Measurements from ENCODE around the gene VPS13D. TPM values are rescaled to one million over a fixed set of nuclear protein-coding genes. Genes with fewer than 3 reads are reported as not detected.

Gene VPS13D
- total RNA-seq, 1 experiment from 2014 or later: 20.2 TPM

- H3K4ac ChIP-seq (ENCODE audit: low read depth, low read length): no peak overlapping the region
- no peaks in the 10 kb centered on the region for H3K4me1 ChIP-seq (ENCODE audit: insufficient read depth, low read length)
- no peak overlapping the region for H3K56ac ChIP-seq (ENCODE audit: insufficient read length, low read depth, low read length)
- no peak for TF ChIP-seq CTCF (conservative IDR thresholded peaks at IDR 0.05)
- no peak overlapping the region for H3K4me2 ChIP-seq (ENCODE audit: insufficient read depth, insufficient read length, low read length)
- no peak overlapping the region for H2BK5ac ChIP-seq (ENCODE audit: insufficient read length, low read length)
- H3K27me3 ChIP-seq (ENCODE audit: insufficient read depth, low read length): no peaks in the 10 kb centered on the region
- H2AK5ac ChIP-seq (ENCODE audit: insufficient read length, low read length): no peak overlapping the region
- no peak overlapping the region for H3K14ac ChIP-seq (ENCODE audit: insufficient read depth, low read length)
- no peak overlapping the region for H2BK120ac ChIP-seq (ENCODE audit: low read depth, low read length, poor library complexity, severe bottlenecking)
- no peak overlapping the region for H3K23ac ChIP-seq (ENCODE audit: insufficient read length, low read depth, low read length)
- H4K5ac ChIP-seq (ENCODE audit: insufficient read length, low read depth, low read length): no peak overlapping the region
- peaks cover 0 to 6% (median 1%) of the 10 kb centered on the region in 3 experiments; a peak in 4 of 7 replicates for H3K36me3 Mint-ChIP-seq (ENCODE audit: insufficient read depth in 1 of 3, low read depth in 3 of 3)
- peaks cover 2% of the 10 kb centered on the region in 2 experiments; a peak in 2 of 5 replicates for H3K9me3 Mint-ChIP-seq
- no peak overlapping the region for H4K91ac ChIP-seq (ENCODE audit: insufficient read length, low read depth, low read length)
- no peaks in the 10 kb centered on the region; the same call in none of the 2 replicates for H3K27me3 Mint-ChIP-seq (ENCODE audit: low read depth)
- H2BK12ac ChIP-seq (ENCODE audit: insufficient read length, low read depth, low read length): no peak overlapping the region
- H3K79me1 ChIP-seq (ENCODE audit: insufficient read depth, low read depth, low read length, poor library complexity, severe bottlenecking): no peaks in the 10 kb centered on the region
- H3K9ac ChIP-seq (ENCODE audit: extremely low read depth, insufficient read length, low read length): no peak overlapping the region
- no peak overlapping the region for H3K27ac ChIP-seq (ENCODE audit: insufficient read length, low read depth, low read length)
- no peak overlapping the region for H4K8ac ChIP-seq (replicated peaks; ENCODE audit: insufficient read length, low read depth, low read length)
- H3K4me1 Mint-ChIP-seq: peaks cover 14 to 29% of the 10 kb centered on the region in 2 experiments
- H3K9me3 ChIP-seq (ENCODE audit: control insufficient read depth, low read depth, low read length): no peaks in the 10 kb centered on the region
- H2BK20ac ChIP-seq (ENCODE audit: low read depth, low read length, poor library complexity, severe bottlenecking): no peak overlapping the region
- no peak overlapping the region for H2BK15ac ChIP-seq (ENCODE audit: low read depth, low read length)
- no peak for DNase-seq
- H3K27ac Mint-ChIP-seq: no peak overlapping the region
- H3K79me2 ChIP-seq (ENCODE audit: insufficient read depth, low read length): no peaks in the 10 kb centered on the region
- H3T11ph ChIP-seq (ENCODE audit: low read length): no peak overlapping the region
- no peak overlapping the region for H2AFZ ChIP-seq (ENCODE audit: low read length)
- H4K20me1 ChIP-seq (ENCODE audit: control insufficient read depth, insufficient read depth, insufficient read length): no peaks in the 10 kb centered on the region
- no peak overlapping the region for H3K4me3 Mint-ChIP-seq
- no peaks in the 10 kb centered on the region for H3K23me2 ChIP-seq (ENCODE audit: insufficient read length, low read depth, low read length, poor library complexity, severe bottlenecking)
- no peak overlapping the region for H3K18ac ChIP-seq (ENCODE audit: insufficient read length, low read depth, low read length)
These were observed 321.8 kb downstream of the VPS13D start for GRCh38 chr1:12551584-12551983.

Data from H9 (cell line).